CD14-positive monocyte (primary cell): ENCODE results near the gene GRIP1. TPM values are rescaled to one million over a fixed set of nuclear protein-coding genes. Genes with fewer than 3 reads are reported as not detected.

ENCODE experiments used
- DNase-seq, 3 donors: peaks; one replicate each; pipeline ENCODE4 v3.0.0-alpha.2; 2011 to 2022
- H2AFZ ChIP-seq: 2 replicates; pipeline ENCODE4 v1.6.0; 2012; ENCODE audit warnings: mild to moderate bottlenecking, low read depth, low read length, inconsistent platforms; ENCODE audit not compliant: insufficient read depth, poor library complexity, severe bottlenecking
- H3K27ac ChIP-seq, 2 donors: 1 replicate in 1 of 2; 2 replicates in 1 of 2; pipeline ENCODE4 v1.5.1; 2012 to 2013; ENCODE audit warnings: low read length in 2 of 2, control low read depth in 1 of 2, inconsistent platforms in 1 of 2, low read depth in 1 of 2, mild to moderate bottlenecking in 1 of 2
- H3K27me3 ChIP-seq, 2 donors: one replicate each; pipeline versions ENCODE4 v1.6.0 to v1.6.1; 2011 to 2013; ENCODE audit warnings: low read length in 2 of 2; ENCODE audit not compliant: control insufficient read depth in 2 of 2, insufficient read depth in 2 of 2
- H3K36me3 ChIP-seq, 2 donors: replicated peaks in 1 of 2; 1 replicate in 1 of 2; 2 replicates in 1 of 2; pipeline versions ENCODE4 v1.5.1 to v1.6.1; 2012 to 2013; ENCODE audit warnings: low read length in 2 of 2, control low read depth in 1 of 2, inconsistent platforms in 1 of 2, mild to moderate bottlenecking in 1 of 2; ENCODE audit not compliant: insufficient read depth in 2 of 2, control insufficient read depth in 1 of 2
- H3K4me1 ChIP-seq, 2 donors: 1 replicate in 1 of 2; 2 replicates in 1 of 2; pipeline versions ENCODE4 v1.5.1 to v1.6.1; 2012 to 2013; ENCODE audit warnings: low read length in 2 of 2, control low read depth in 1 of 2, inconsistent platforms in 1 of 2, mild to moderate bottlenecking in 1 of 2, moderate library complexity in 1 of 2; ENCODE audit not compliant: insufficient read depth in 2 of 2, control insufficient read depth in 1 of 2
- H3K4me2 ChIP-seq: replicated peaks from 2 replicates; pipeline ENCODE3; 2012; ENCODE audit warnings: low read length, moderate library complexity, mild to moderate bottlenecking; ENCODE audit not compliant: poor library complexity, severe bottlenecking; ENCODE audit errors: extremely low read depth
- H3K4me3 ChIP-seq, 3 experiments: fragments of 200-600 bp in 1 of 3; sonication (generic) in 1 of 3; replicated peaks in 1 of 3; 1 replicate in 2 of 3; 2 replicates in 1 of 3; pipeline ENCODE4 v1.5.1; 2011 to 2013; ENCODE audit warnings: low read length in 3 of 3, mild to moderate bottlenecking in 3 of 3, control low read depth in 2 of 3, low read depth in 2 of 3, inconsistent platforms in 1 of 3, moderate library complexity in 1 of 3
- H3K79me2 ChIP-seq: 2 replicates; pipeline ENCODE4 v1.6.0; 2012; ENCODE audit warnings: mild to moderate bottlenecking, control low read depth, inconsistent platforms, low read length, moderate library complexity; ENCODE audit not compliant: insufficient read depth
- H3K9ac ChIP-seq: 2 replicates; pipeline ENCODE4 v1.6.0; 2017; ENCODE audit warnings: low read length, mild to moderate bottlenecking; ENCODE audit not compliant: insufficient read depth, poor library complexity, severe bottlenecking
- H3K9me3 ChIP-seq, 2 donors: replicated peaks in 1 of 2; 1 replicate in 1 of 2; 2 replicates in 1 of 2; pipeline versions ENCODE4 v1.5.1 to v1.6.1; 2012 to 2013; ENCODE audit warnings: low read length in 2 of 2, control low read depth in 1 of 2; ENCODE audit not compliant: control insufficient read depth in 1 of 2, insufficient read depth in 1 of 2
- H4K20me1 ChIP-seq: 2 replicates; pipeline ENCODE4 v1.6.0; 2012; ENCODE audit warnings: mild to moderate bottlenecking, low read length, control low read depth, moderate library complexity; ENCODE audit not compliant: insufficient read depth
- H3K27ac Mint-ChIP-seq, 7 donors: one replicate each; pipeline ENCODE4 v1.8.0; 2020; ENCODE audit warnings: mild to moderate bottlenecking in 7 of 7, mixed read lengths in 7 of 7, moderate library complexity in 6 of 7, inconsistent platforms in 2 of 7
- H3K27me3 Mint-ChIP-seq, 3 donors: one replicate each; pipeline ENCODE4 v1.8.0; 2021 to 2022; ENCODE audit warnings: low read depth in 3 of 3, mild to moderate bottlenecking in 3 of 3, mixed read lengths in 3 of 3, moderate library complexity in 3 of 3, inconsistent platforms in 1 of 3
- H3K36me3 Mint-ChIP-seq, 2 donors: one replicate each; pipeline ENCODE4 v1.8.0; 2020; ENCODE audit warnings: mixed read lengths in 2 of 2, inconsistent platforms in 1 of 2, mild to moderate bottlenecking in 1 of 2
- H3K4me1 Mint-ChIP-seq: one replicate; pipeline ENCODE4 v1.8.0; 2020; ENCODE audit warnings: mild to moderate bottlenecking, mixed read lengths
- H3K4me3 Mint-ChIP-seq, 2 donors: one replicate each; pipeline ENCODE4 v1.8.0; 2020; ENCODE audit warnings: mild to moderate bottlenecking in 2 of 2, mixed read lengths in 2 of 2, moderate library complexity in 1 of 2
- H3K9me3 Mint-ChIP-seq, 7 donors: one replicate each; pipeline ENCODE4 v1.8.0; 2020 to 2022; ENCODE audit warnings: mixed read lengths in 7 of 7, mild to moderate bottlenecking in 6 of 7, moderate library complexity in 6 of 7, inconsistent platforms in 2 of 7
- WGBS: methylation state at CpG from one replicate; pipeline ENCODE4 v1.1.5; 2013; ENCODE audit warnings: missing lambda C conversion rate; ENCODE audit not compliant: insufficient coverage; 5-methylcytosine and 5-hydroxymethylcytosine counted together
- intact Hi-C, 2 donors: fragments of 100-400 bp; cut with micrococcal nuclease; formaldehyde crosslinking; loops; one replicate each; pipeline versions ENCODE4 v1.15.0 to v1.15.1; 2023
- polyA plus RNA-seq, 3 donors: library from polyadenylated mRNA; depleted of rRNA in 1 of 3; unstranded in 2 of 3; stranded (reverse) in 1 of 3; fragments of 300-500 nt in 2 of 3; fragments of >200 nt in 1 of 3; fragmentation: Illumina TruSeq in 2 of 3; gene quantifications; 1 replicate in 2 of 3; 2 replicates in 1 of 3; pipeline ENCODE4 v1.2.3, GENCODE V29; 2012 to 2021
- TF ChIP-seq, protein P1 (sequence below): fragments of 200-600 bp; IDR thresholded peaks from one replicate; pipeline ENCODE4 v1.8.0; 2022; ENCODE audit warnings: antibody characterized with exemption, mild to moderate bottlenecking

The GRIP1 gene
- polyA plus RNA-seq, 3 donors: 0.21 TPM; not detected in 2

DNA sequence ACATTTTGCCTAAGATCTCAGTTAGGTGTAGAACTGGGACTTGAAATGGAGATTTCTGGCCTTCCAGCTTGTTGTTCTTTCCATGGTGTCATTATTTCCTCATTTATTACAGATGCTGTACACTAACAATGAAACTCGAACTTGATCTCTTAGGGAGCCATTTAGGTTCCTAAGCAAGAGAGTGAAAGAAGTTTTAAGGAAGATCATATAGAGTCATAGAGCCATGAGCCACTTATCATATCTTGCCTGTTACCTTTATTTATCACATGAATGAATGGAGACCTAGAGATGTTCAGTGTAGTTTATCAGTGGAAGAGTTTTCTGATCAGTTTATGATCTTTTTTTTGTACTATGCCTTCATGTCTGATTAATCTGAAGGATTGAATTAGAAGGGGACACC lies 366.7 kb downstream of the GRIP1 start:
- Mint-ChIP-seq H3K27ac (peak overlapping the region in 1 of 7 donors; percentile 47), H3K36me3 (peaks cover 56 to 62% of the 10 kb centered on the region in 2 donors), H3K27me3 (no peaks in the 10 kb centered on the region), H3K9me3 (no peaks in the 10 kb centered on the region), H3K4me1 (peaks cover 21% of the 10 kb centered on the region), H3K4me3 (no peak overlapping the region)
- Histone ChIP-seq H3K27me3 (no peaks in the 10 kb centered on the region), H3K4me3 (no peak overlapping the region), H3K9me3 (no peaks in the 10 kb centered on the region), H2AFZ (no peak overlapping the region), H3K27ac (no peak overlapping the region), H4K20me1 (no peaks in the 10 kb centered on the region), H3K79me2 (peaks cover 82% of the 10 kb centered on the region), H3K9ac (no peak overlapping the region), H3K36me3 (peaks cover 24 to 61% of the 10 kb centered on the region in 2 donors), H3K4me2 (no peak overlapping the region), H3K4me1 (no peaks in the 10 kb centered on the region)
- TF ChIP-seq, protein P1, sequence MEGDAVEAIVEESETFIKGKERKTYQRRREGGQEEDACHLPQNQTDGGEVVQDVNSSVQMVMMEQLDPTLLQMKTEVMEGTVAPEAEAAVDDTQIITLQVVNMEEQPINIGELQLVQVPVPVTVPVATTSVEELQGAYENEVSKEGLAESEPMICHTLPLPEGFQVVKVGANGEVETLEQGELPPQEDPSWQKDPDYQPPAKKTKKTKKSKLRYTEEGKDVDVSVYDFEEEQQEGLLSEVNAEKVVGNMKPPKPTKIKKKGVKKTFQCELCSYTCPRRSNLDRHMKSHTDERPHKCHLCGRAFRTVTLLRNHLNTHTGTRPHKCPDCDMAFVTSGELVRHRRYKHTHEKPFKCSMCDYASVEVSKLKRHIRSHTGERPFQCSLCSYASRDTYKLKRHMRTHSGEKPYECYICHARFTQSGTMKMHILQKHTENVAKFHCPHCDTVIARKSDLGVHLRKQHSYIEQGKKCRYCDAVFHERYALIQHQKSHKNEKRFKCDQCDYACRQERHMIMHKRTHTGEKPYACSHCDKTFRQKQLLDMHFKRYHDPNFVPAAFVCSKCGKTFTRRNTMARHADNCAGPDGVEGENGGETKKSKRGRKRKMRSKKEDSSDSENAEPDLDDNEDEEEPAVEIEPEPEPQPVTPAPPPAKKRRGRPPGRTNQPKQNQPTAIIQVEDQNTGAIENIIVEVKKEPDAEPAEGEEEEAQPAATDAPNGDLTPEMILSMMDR: no peak
- intact Hi-C loops: no loop called here
- no CpG with 5 or more reads among the region's 1 CpG for WGBS
- no peak for DNase-seq

DNA sequence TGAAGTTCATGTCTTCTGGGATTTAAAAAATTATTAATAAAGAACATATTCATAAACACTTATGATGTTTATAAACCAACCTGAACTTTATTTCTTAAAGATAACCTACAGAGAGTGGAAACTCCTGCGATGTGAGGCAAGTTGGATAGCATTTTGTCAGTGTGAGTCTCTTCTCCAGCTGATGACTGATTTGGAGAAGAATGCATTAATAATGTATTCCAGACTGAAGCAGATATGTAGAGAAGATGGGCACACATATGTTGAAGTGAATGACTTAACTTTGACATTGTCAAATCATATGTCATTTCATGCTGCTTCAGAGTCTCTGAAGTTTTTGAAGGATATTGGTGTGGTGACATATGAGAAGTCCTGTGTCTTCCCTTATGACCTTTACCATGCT lies 369.3 kb downstream of the GRIP1 start:
- TF ChIP-seq, protein P1: no peak
- no peak for DNase-seq
- WGBS: no CpG with 5 or more reads among the region's 1 CpG
- peaks cover 31% of the 10 kb centered on the region for H3K4me1 Mint-ChIP-seq
- no peak overlapping the region for H3K4me3 ChIP-seq
- H3K27me3 ChIP-seq: no peaks in the 10 kb centered on the region
- H3K27me3 Mint-ChIP-seq: no peaks in the 10 kb centered on the region
- no peak overlapping the region for H3K4me2 ChIP-seq
- no peak overlapping the region for H3K27ac Mint-ChIP-seq
- H3K4me1 ChIP-seq: peaks cover 1 to 9% of the 10 kb centered on the region in 2 donors
- no peaks in the 10 kb centered on the region for H4K20me1 ChIP-seq
- intact Hi-C loops: loop anchor here in 1 of 2 donors (10.0 kb wide), 1 partner anchor 165 kb away; no protein-coding TSS in a partner anchor
- no peaks in the 10 kb centered on the region for H3K9me3 Mint-ChIP-seq
- no peak overlapping the region for H3K9ac ChIP-seq
- no peak overlapping the region for H3K4me3 Mint-ChIP-seq
- H2AFZ ChIP-seq: no peak overlapping the region
- H3K79me2 ChIP-seq: peaks cover 81% of the 10 kb centered on the region
- H3K9me3 ChIP-seq: no peaks in the 10 kb centered on the region
- H3K27ac ChIP-seq: no peak overlapping the region
- H3K36me3 Mint-ChIP-seq: peaks cover 56 to 62% of the 10 kb centered on the region in 2 donors
- peaks cover 17 to 59% of the 10 kb centered on the region in 2 donors for H3K36me3 ChIP-seq
